GM12874 (cell line): Measurements from ENCODE around the gene IGFL3.

Experiments used
- CTCF ChIP-seq: IDR thresholded peaks from 2 replicates; pipeline ENCODE4 v1.5.1; 2011; ENCODE audit warnings: low read depth, mild to moderate bottlenecking, control low read depth, low read length, moderate library complexity; ENCODE audit not compliant: insufficient read depth

IGFL3 gene

GRCh38 chr19:46147791-46148288 lies 23.4 kb upstream of the IGFL3 start, which contains the start of gene IGFL2:
Gene IGFL2, plus strand, starts transcription at chr19:46148238. Its CDS starts 41 bp downstream, at chr19:46148279.
- TF ChIP-seq CTCF, result no peak

GRCh38 chr19:46147166-46147740 lies 22.8 kb upstream of the IGFL3 start:
- TF ChIP-seq CTCF, result no peak

- no peak for TF ChIP-seq CTCF
Measured at GRCh38 chr19:46144756-46145155, 20.3 kb upstream of the IGFL3 start.

- no peak for TF ChIP-seq CTCF
Measured at GRCh38 chr19:46142294-46142693, 17.8 kb upstream of the IGFL3 start.

GRCh38 chr19:46141421-46141820 lies 16.9 kb upstream of the IGFL3 start:
- no peak for TF ChIP-seq CTCF

GRCh38 chr19:46137915-46138473 lies 13.5 kb upstream of the IGFL3 start:
- no peak for TF ChIP-seq CTCF

- TF ChIP-seq CTCF, result no peak
Measured at GRCh38 chr19:46134527-46134926, 10.0 kb upstream of the IGFL3 start.
